Suprapubic skin (tissue), 4 donors: ENCODE results near the gene TBX10. TPM values are rescaled to one million over a fixed set of nuclear protein-coding genes. Genes with fewer than 3 reads are reported as not detected.
"Not testable (repeated sequence)": the region's sequence is repeated elsewhere in the genome, so short reads cannot be mapped to it uniquely, and the experiment has no call there.

Experiments used
- DNase-seq, 2 donors: peaks; one replicate each; pipeline ENCODE4 v3.0.0-alpha.2; 2019; ENCODE audit warnings: low spot score in 2 of 2
- H3K27ac ChIP-seq: fragments of 200-600 bp; sonication (generic); one replicate; pipeline ENCODE4 v1.5.1; 2019
- H3K27me3 ChIP-seq: fragments of 200-600 bp; sonication (generic); one replicate; pipeline ENCODE4 v1.5.1; 2019
- H3K36me3 ChIP-seq: fragments of 200-600 bp; sonication (generic); one replicate; pipeline ENCODE4 v1.5.1; 2019
- H3K4me1 ChIP-seq: fragments of 200-600 bp; sonication (generic); one replicate; pipeline ENCODE4 v1.5.1; 2019
- H3K4me3 ChIP-seq: fragments of 200-600 bp; sonication (generic); one replicate; pipeline ENCODE4 v1.5.1; 2019; ENCODE audit warnings: mild to moderate bottlenecking
- H3K9me3 ChIP-seq: fragments of 200-600 bp; sonication (generic); one replicate; pipeline ENCODE4 v1.5.1; 2019
- EP300 ChIP-seq: sonication (generic); formaldehyde crosslinking; IDR thresholded peaks from one replicate; pipeline ENCODE4 v1.6.1; 2017; ENCODE audit warnings: antibody characterized with exemption
- POLR2A ChIP-seq, 2 donors: fragments of 450-650 bp; IDR thresholded peaks; one replicate each; pipeline ENCODE4 v1.6.1; 2017; ENCODE audit warnings: antibody characterized with exemption in 2 of 2, mild to moderate bottlenecking in 2 of 2, moderate library complexity in 2 of 2
- POLR2AphosphoS5 ChIP-seq, 3 donors: sonication (generic); formaldehyde crosslinking; IDR thresholded peaks; one replicate each; pipeline ENCODE4 v1.6.1; 2017; ENCODE audit warnings: antibody characterized with exemption in 3 of 3
- WGBS: methylation state at CpG from one replicate; pipeline ENCODE4 v1.1.5; 2018; 5-methylcytosine and 5-hydroxymethylcytosine counted together
- total RNA-seq, 4 donors: library from RNA; depleted of rRNA; stranded (reverse); fragments of >200 nt; gene quantifications; one replicate each; pipeline ENCODE4 v1.1.0, GENCODE V29; 2016
- TF ChIP-seq, protein P1 (sequence below), 2 donors: fragments of 200-600 bp in 1 of 2; fragments of 450-650 bp in 1 of 2; sonication (generic) in 1 of 2; IDR thresholded peaks; one replicate each; pipeline ENCODE4 v1.5.1; 2016 to 2019; ENCODE audit warnings: antibody characterized with exemption in 2 of 2, mild to moderate bottlenecking in 1 of 2, moderate library complexity in 1 of 2

Gene TBX10
- total RNA-seq, 4 donors from 2014 or later, result not detected

DNA sequence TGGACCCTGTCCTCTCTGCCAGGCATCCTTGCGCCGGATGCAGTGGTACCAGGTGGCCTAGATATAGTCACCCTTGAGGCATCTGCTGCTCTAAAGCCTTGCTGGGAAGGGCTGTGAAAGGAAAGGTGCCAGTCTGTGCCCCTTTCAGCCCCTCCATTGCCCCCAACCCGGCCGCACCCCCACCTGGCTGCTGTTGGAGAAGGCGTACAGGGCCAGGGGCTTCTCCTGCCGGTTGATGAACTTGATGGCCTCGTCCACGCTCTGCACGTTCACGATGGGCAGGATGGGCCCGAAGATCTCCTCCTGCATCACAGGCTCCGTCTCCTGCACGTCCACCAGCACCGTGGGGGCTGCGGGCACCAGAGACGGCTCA lies 24.6 kb upstream of the TBX10 start:
- H3K27me3 ChIP-seq, result no peaks in the 10 kb centered on the region
- 81% methylated on average over 5 of the region's 16 CpGs for WGBS
- peaks cover 1% of the 10 kb centered on the region for H3K4me1 ChIP-seq
- H3K4me3 ChIP-seq, result no peak overlapping the region
- TF ChIP-seq, protein P1, sequence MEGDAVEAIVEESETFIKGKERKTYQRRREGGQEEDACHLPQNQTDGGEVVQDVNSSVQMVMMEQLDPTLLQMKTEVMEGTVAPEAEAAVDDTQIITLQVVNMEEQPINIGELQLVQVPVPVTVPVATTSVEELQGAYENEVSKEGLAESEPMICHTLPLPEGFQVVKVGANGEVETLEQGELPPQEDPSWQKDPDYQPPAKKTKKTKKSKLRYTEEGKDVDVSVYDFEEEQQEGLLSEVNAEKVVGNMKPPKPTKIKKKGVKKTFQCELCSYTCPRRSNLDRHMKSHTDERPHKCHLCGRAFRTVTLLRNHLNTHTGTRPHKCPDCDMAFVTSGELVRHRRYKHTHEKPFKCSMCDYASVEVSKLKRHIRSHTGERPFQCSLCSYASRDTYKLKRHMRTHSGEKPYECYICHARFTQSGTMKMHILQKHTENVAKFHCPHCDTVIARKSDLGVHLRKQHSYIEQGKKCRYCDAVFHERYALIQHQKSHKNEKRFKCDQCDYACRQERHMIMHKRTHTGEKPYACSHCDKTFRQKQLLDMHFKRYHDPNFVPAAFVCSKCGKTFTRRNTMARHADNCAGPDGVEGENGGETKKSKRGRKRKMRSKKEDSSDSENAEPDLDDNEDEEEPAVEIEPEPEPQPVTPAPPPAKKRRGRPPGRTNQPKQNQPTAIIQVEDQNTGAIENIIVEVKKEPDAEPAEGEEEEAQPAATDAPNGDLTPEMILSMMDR (IDR thresholded peaks at IDR 0.05), result no peak
- TF ChIP-seq EP300 (no peak), POLR2AphosphoS5 (IDR thresholded peaks at IDR 0.05) (no peak), POLR2A (IDR thresholded peaks at IDR 0.05) (no peak)
- peaks cover 8% of the 10 kb centered on the region for H3K36me3 ChIP-seq
- DNase-seq, result peak in 1 of 2 donors; percentile 55
- no peaks in the 10 kb centered on the region for H3K9me3 ChIP-seq
- H3K27ac ChIP-seq, result no peak overlapping the region

DNA sequence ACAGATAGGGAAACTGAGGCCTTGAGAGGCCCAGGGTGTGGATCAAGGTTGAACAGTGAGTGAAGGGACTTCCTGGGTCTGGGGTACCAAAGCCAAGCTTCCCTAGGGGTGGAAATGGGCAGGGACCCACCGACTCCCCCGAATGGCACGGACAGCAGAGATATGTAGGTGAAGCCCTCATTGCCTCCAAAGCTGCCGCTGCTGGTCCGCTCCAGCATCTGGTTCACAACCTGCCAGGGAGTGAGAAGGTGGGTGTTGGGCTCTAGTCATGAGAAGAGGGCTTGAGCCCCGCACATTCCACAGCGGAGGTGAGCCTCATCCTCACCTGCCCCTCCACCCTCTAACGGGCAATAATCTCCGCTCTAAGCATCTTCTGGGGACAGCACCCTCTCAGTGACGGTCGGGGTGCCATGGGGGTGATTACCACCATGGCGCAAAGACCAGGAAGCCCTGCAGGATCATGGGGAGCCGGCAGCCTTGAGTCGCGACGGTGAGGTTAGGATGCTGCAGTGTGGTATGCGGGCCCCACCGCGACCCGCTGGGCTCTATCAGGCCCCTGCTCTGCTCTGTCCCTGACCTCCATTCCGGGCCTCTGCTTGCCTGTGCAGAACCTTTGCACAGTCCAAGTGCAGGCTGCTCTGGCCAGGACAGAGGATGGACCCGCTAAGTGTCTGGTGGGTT lies 24.1 kb upstream of the TBX10 start:
- peaks cover 8% of the 10 kb centered on the region for H3K36me3 ChIP-seq
- no peak overlapping the region for H3K4me3 ChIP-seq
- WGBS, result 95% methylated on average over 20 of the region's 22 CpGs
- no peak for TF ChIP-seq EP300
- TF ChIP-seq POLR2A (IDR thresholded peaks at IDR 0.05), result no peak
- H3K9me3 ChIP-seq, result no peaks in the 10 kb centered on the region
- peaks cover 6% of the 10 kb centered on the region for H3K4me1 ChIP-seq
- DNase-seq, result peak in 1 of 2 donors; percentile 52
- no peak overlapping the region for H3K27ac ChIP-seq
- no peaks in the 10 kb centered on the region for H3K27me3 ChIP-seq

DNA sequence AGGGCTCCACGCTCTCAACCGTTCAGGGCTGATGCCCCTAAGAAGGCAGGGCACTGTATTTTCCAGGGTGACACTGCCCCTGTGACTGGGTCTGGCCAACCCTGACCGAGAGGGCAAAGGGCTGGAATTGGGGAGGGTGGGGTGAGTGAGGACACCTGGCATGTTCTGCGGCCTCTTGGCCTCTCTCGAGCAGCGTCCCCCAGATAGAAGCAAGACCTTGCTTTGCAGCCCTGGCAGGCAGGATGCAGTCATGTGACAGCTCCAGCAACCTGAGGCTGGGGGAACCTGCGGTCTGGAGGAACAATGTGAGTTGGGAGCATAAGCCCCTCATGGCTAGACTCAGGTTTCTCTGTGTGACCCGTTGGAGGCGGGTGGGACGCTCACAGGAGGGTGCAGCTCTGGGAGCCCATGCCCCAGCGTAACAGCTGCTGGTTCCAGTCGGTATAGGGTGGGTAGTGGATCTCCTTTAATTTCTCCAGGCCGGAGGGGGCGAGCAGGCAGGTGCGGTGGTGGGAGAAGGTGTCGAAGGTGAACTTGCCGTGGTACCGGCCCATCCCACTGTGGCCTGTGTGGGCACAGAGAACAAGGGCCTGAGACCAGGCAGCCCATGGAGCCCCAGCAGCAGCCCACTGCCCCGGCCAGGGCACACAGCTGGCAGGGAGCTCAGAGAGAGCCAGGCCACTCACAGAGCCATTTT lies 23.4 kb upstream of the TBX10 start:
- TF ChIP-seq, protein P1 (IDR thresholded peaks at IDR 0.05), result no peak
- Histone ChIP-seq H3K36me3 (peaks cover 8% of the 10 kb centered on the region), H3K27me3 (no peaks in the 10 kb centered on the region), H3K4me3 (no peak overlapping the region), H3K9me3 (no peaks in the 10 kb centered on the region), H3K27ac (no peak overlapping the region), H3K4me1 (peaks cover 11% of the 10 kb centered on the region)
- 83% methylated on average over 16 of the region's 19 CpGs for WGBS
- DNase-seq, result peak in 1 of 2 donors; percentile 75

GRCh38 chr11:67662142-67662834 lies 22.7 kb upstream of the TBX10 start:
- peaks cover 18% of the 10 kb centered on the region for H3K4me1 ChIP-seq
- TF ChIP-seq, protein P1 (IDR thresholded peaks at IDR 0.05), result no peak
- TF ChIP-seq POLR2A (IDR thresholded peaks at IDR 0.05) (no peak), EP300 (no peak), POLR2AphosphoS5 (IDR thresholded peaks at IDR 0.05) (no peak)
- peaks cover 8% of the 10 kb centered on the region for H3K36me3 ChIP-seq
- H3K27ac ChIP-seq, result no peak overlapping the region
- peak in 1 of 2 donors; percentile 69 for DNase-seq
- H3K4me3 ChIP-seq, result no peak overlapping the region
- WGBS, result 72% methylated on average over 12 of the region's 12 CpGs
- H3K27me3 ChIP-seq, result no peaks in the 10 kb centered on the region
- no peaks in the 10 kb centered on the region for H3K9me3 ChIP-seq

DNA sequence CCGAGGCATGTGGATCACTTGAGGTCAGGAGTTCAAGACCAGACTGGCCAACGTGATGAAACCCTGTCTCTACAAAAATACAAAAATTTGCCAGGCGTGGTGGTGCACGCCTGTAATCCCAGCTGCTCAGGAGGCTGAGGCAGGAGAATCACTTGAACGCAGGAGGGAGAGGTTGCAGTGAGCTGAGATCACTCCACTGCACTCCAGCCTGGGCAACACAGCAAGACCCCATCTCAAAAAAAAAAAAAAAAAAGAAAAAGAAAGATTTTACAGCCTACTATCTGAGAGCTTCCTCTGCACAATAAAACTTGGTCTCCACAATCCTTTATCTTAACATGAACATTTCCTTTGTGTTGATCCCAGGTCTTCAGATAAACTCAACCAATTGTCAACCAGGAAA lies 21.2 kb upstream of the TBX10 start:
- not testable (repeated sequence) for H3K27ac ChIP-seq, H3K4me3 ChIP-seq, H3K27me3 ChIP-seq, H3K9me3 ChIP-seq, H3K36me3 ChIP-seq
- DNase-seq, result peak in 1 of 2 donors; percentile 24
- peaks cover 27% of the 10 kb centered on the region for H3K4me1 ChIP-seq
- WGBS, result 68% methylated on average over 5 of the region's 5 CpGs

GRCh38 chr11:67659651-67660165 lies 20.1 kb upstream of the TBX10 start:
- WGBS, result 55% methylated on average over 5 of the region's 5 CpGs
- H3K9me3 ChIP-seq, H3K36me3 ChIP-seq, H3K4me3 ChIP-seq, H3K27me3 ChIP-seq, H3K27ac ChIP-seq: not testable (repeated sequence)
- H3K4me1 ChIP-seq, result peaks cover 27% of the 10 kb centered on the region
- DNase-seq, result peak in 1 of 2 donors; percentile 26
